ENCODE data around the gene XAGE2. TPM values are rescaled to one million over a fixed set of nuclear protein-coding genes. Genes with fewer than 3 reads are reported as not detected.

XAGE2 gene
- polyA plus RNA-seq, 3 donors, result not detected

DNA sequence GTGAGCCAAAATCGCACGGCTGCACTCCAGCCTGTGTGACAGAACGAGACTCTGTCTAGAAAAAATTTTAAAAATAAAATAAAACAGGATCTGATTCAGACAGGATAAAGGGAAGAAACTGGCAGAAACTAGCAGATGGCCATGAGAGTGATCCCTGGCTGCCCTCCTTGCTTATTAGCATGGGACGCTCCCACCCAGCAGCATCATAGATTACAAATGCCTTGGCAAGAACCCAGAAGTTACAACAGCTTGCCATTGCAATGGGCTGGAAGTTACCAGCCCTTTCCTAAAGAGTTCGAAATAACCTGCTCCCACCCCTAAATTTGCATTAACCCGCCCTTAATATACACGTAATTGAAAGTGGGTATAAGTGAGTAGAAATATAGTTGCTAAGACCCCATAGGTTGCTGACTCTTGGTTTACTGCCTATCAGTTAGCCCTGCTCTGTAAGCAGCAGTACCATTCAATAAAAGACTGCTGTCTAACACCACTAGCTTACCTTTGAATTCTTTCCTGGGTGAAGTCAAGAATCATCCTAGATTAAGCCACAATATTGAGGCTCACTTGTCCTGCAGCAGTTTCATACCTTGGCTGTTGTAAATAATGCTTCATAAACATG lies 9.1 kb upstream of the XAGE2 start:
- no peak overlapping the region for H3K4me2 ChIP-seq (replicated peaks; ENCODE audit: extremely low read depth, low read length, poor library complexity, severe bottlenecking)
- no peaks in the 10 kb centered on the region for H3K4me1 Mint-ChIP-seq
- H3K27ac ChIP-seq (ENCODE audit: low read depth in 1 of 2, low read length in 2 of 2), result no peak overlapping the region
- no peak overlapping the region for H3K27ac Mint-ChIP-seq
- no peak overlapping the region for H2AFZ ChIP-seq (ENCODE audit: insufficient read depth, low read depth, low read length, poor library complexity, severe bottlenecking)
- TF ChIP-seq CTCF (IDR thresholded peaks at IDR 0.05), result no peak
- H3K27me3 ChIP-seq (ENCODE audit: control insufficient read depth in 2 of 2, insufficient read depth in 2 of 2, low read length in 2 of 2), result peaks cover 0 to 7% of the 10 kb centered on the region in 2 donors
- no CpG with 5 or more reads among the region's 7 CpGs for WGBS (ENCODE audit: insufficient coverage)
- H3K79me2 ChIP-seq (ENCODE audit: insufficient read depth, low read length), result no peaks in the 10 kb centered on the region
- H3K9me3 Mint-ChIP-seq, result no peaks in the 10 kb centered on the region
- intact Hi-C loops (cut with micrococcal nuclease), result no loop called here
- no peaks in the 10 kb centered on the region for H3K9me3 ChIP-seq (replicated peaks in 1 of 2; ENCODE audit: control insufficient read depth in 1 of 2, insufficient read depth in 1 of 2, low read length in 2 of 2)
- no peak overlapping the region for H3K4me3 ChIP-seq (replicated peaks in 1 of 3; ENCODE audit: low read depth in 2 of 3, low read length in 3 of 3)
- no peaks in the 10 kb centered on the region for H3K4me1 ChIP-seq (ENCODE audit: control insufficient read depth in 1 of 2, insufficient read depth in 2 of 2, low read length in 2 of 2)
- DNase-seq, result no peak
- no peaks in the 10 kb centered on the region for H3K36me3 ChIP-seq (replicated peaks in 1 of 2; ENCODE audit: control insufficient read depth in 1 of 2, insufficient read depth in 2 of 2, low read length in 2 of 2)
- H4K20me1 ChIP-seq (ENCODE audit: insufficient read depth, low read length), result no peaks in the 10 kb centered on the region
- no peak overlapping the region for H3K4me3 Mint-ChIP-seq
- H3K27me3 Mint-ChIP-seq (ENCODE audit: low read depth in 3 of 3), result peaks cover 0 to 10% (median 0%) of the 10 kb centered on the region in 3 donors
- H3K9ac ChIP-seq (ENCODE audit: insufficient read depth, low read length, poor library complexity, severe bottlenecking), result no peak overlapping the region
- H3K36me3 Mint-ChIP-seq, result no peaks in the 10 kb centered on the region

GRCh38 chrX:52361941-52362340 lies 6.9 kb upstream of the XAGE2 start:
- intact Hi-C loops (cut with micrococcal nuclease), result no loop called here
- H3K36me3 Mint-ChIP-seq, result no peaks in the 10 kb centered on the region
- H3K27ac Mint-ChIP-seq, result no peak overlapping the region

More at GRCh38 chrX:52361941-52362340, 6.9 kb upstream of the XAGE2 start:
- Histone ChIP-seq H3K36me3 (replicated peaks in 1 of 2; ENCODE audit: control insufficient read depth in 1 of 2, insufficient read depth in 2 of 2, low read length in 2 of 2) (no peaks in the 10 kb centered on the region), H3K27ac (ENCODE audit: low read depth in 1 of 2, low read length in 2 of 2) (no peak overlapping the region), H2AFZ (ENCODE audit: insufficient read depth, low read depth, low read length, poor library complexity, severe bottlenecking) (no peak overlapping the region), H3K27me3 (ENCODE audit: control insufficient read depth in 2 of 2, insufficient read depth in 2 of 2, low read length in 2 of 2) (peaks cover 0 to 7% of the 10 kb centered on the region in 2 donors), H3K4me2 (replicated peaks; ENCODE audit: extremely low read depth, low read length, poor library complexity, severe bottlenecking) (no peak overlapping the region), H3K4me3 (replicated peaks in 1 of 3; ENCODE audit: low read depth in 2 of 3, low read length in 3 of 3) (no peak overlapping the region), H3K9me3 (replicated peaks in 1 of 2; ENCODE audit: control insufficient read depth in 1 of 2, insufficient read depth in 1 of 2, low read length in 2 of 2) (no peaks in the 10 kb centered on the region), H3K79me2 (ENCODE audit: insufficient read depth, low read length) (no peaks in the 10 kb centered on the region), H4K20me1 (ENCODE audit: insufficient read depth, low read length) (no peaks in the 10 kb centered on the region), H3K9ac (ENCODE audit: insufficient read depth, low read length, poor library complexity, severe bottlenecking) (no peak overlapping the region), H3K4me1 (ENCODE audit: control insufficient read depth in 1 of 2, insufficient read depth in 2 of 2, low read length in 2 of 2) (no peaks in the 10 kb centered on the region)
- WGBS (ENCODE audit: insufficient coverage), result no CpG with 5 or more reads among the region's 8 CpGs
- DNase-seq, result no peak
- no peak overlapping the region for H3K4me3 Mint-ChIP-seq
- H3K4me1 Mint-ChIP-seq, result no peaks in the 10 kb centered on the region
- no peak for TF ChIP-seq CTCF (IDR thresholded peaks at IDR 0.05)
- peaks cover 0 to 14% (median 0%) of the 10 kb centered on the region in 3 donors for H3K27me3 Mint-ChIP-seq (ENCODE audit: low read depth in 3 of 3)
- peaks cover 0 to 3% (median 0%) of the 10 kb centered on the region in 7 donors for H3K9me3 Mint-ChIP-seq
